ENCODE measurements around the gene CHTF8.

CHTF8 gene

DNA sequence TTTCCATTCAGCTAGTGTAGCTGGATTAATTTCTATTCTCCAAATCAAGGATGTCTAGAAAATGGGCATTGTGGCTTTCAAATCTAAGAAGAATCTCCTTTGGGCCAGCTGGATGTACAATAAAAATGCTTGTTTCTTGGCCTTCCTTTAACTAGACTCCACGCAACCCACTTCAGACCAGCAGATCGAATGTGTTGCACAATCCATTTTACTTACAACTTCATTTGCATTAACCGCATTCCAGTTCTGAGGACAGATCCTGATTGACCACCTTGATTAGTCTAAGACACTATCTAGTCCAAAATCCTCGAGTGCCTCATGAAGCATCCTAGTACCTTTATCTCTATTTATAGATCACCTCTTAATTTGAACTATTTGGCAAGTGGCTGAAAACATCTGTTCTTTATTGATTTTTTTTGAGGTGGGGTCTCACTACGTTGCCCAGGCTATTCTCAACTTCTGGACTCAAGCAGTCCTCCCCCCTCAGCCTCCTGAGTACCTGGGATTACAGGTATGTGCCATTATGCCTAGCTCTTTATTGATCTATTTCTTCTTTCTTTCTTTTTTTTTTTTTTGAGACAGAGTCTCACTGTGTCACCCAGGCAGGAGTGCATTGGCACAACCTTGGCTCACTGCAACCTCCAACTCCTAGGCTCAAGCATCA is 47.2 kb downstream of the CHTF8 start:
- DNase-seq (ENCODE audit: low read depth in 2 of 2) = no peak

GRCh38 chr16:69084289-69084688 is 48.1 kb downstream of the CHTF8 start:
- no peak for DNase-seq (ENCODE audit: low read depth in 2 of 2)

DNA sequence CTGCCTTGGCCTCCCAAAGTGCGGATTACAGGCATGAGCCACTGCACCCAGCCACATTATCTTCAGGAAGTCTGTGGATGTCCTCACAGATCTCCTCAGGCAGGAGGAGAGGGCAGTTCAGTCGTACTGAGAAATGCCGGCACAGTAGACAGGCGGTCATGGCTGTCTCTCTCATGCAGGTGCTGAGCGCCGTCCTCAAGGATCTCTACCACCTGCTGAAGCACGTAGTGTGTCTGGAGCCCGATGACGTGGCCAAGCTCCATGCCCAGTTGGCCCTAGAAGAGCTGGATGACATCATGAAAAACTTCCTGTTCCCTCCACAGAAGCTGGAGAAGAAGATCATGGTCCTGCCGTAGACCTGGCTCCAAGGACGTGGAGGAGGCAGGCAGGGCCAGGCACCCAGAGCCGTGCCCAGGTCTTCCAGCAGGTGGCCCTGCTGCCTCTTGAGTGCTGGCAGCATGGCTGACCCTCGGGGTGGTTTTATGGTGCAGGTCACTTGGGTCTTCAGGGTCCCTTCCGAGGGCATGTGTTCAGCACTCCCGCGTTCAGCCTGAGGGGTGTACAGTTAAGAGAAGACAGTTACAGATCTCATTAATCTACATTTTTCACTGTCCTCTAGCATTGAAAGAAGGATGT is 49.0 kb downstream of the CHTF8 start:
- DNase-seq (ENCODE audit: low read depth in 2 of 2) = no peak

DNA sequence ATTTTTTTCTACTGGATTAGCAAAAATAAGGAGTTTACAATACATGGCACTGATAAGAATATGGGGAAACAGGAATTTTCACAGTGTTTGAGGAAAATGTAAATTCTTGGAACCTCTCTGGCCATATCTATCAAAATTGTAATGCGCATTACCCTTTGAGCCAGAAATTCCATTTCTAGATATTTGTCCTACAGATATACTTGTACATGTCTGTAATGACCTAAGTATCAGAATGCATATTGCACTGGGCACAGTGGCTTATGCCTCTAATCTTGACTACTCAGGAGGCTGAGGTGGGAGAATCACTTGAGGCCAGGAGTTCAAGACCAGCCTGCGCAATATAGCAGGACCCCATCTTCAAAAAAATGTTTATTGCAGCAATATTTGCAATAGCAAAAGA is 52.7 kb downstream of the CHTF8 start:
- no peak for DNase-seq (ENCODE audit: low read depth in 2 of 2)

- DNase-seq (ENCODE audit: low read depth in 2 of 2) = no peak
These were observed 54.3 kb downstream of the CHTF8 start for GRCh38 chr16:69078073-69078472.

GRCh38 chr16:69077251-69077650 is 55.1 kb downstream of the CHTF8 start:
- DNase-seq (ENCODE audit: low read depth in 2 of 2) = no peak

GRCh38 chr16:69073181-69073702 is 59.1 kb downstream of the CHTF8 start:
- no peak for DNase-seq (ENCODE audit: low read depth in 2 of 2)

DNA sequence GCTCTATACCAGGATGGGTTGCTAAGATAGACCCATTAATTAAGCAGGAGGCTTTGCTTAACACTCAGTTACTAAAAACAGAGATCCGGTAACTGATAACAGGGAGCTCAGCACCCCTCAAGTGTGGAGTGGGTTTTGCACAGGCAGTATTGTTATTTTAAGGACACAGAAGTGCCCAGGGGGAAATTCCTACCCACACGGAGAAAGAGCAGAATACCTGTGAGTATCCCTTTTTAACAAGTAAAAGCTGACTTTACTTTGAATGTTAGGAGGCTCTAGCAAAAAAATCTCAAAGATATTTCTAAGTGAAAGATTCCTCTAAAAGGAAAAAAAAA is 59.8 kb downstream of the CHTF8 start:
- no peak for DNase-seq (ENCODE audit: low read depth in 2 of 2)

GRCh38 chr16:69071036-69071435 is 61.4 kb downstream of the CHTF8 start:
- no peak for DNase-seq (ENCODE audit: low read depth in 2 of 2)

- DNase-seq (ENCODE audit: low read depth in 2 of 2) = no peak
These were observed 62.9 kb downstream of the CHTF8 start for GRCh38 chr16:69069504-69069903.
